Measurements from ENCODE around the gene RIT2. TPM values are rescaled to one million over a fixed set of nuclear protein-coding genes. Genes with fewer than 3 reads are reported as not detected.

RIT2 gene
- total RNA-seq, 4 donors from 2014 or later, result not detected

DNA sequence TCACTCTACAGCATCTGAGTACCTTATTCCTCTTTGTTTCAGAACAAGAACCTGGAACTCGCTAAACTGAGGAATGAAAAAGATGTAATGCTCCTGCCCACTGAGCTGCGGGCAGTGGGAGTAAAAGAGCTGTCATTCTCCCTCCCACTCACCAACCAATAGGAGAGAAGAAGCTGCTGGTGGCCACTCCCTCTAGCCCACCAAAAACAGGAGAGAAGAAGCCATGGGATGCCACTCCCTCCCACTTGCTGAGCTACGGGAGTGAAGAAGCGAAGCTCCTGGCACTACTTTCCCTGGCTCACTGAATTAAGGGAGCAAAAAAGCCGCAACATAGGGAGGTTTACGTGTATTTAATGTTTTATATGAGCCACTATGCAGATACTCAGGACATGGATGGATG is 53.7 kb downstream of the RIT2 start:
- intact Hi-C loops (cut with DNase I; ENCODE audit: low total_unique reads), result no loop called here
- 89 to 94% methylated on average over 6 of the region's 6 CpGs for WGBS, 2 donors
- TF ChIP-seq POLR2A (IDR thresholded peaks at IDR 0.05), result no peak
- TF ChIP-seq, protein P1, sequence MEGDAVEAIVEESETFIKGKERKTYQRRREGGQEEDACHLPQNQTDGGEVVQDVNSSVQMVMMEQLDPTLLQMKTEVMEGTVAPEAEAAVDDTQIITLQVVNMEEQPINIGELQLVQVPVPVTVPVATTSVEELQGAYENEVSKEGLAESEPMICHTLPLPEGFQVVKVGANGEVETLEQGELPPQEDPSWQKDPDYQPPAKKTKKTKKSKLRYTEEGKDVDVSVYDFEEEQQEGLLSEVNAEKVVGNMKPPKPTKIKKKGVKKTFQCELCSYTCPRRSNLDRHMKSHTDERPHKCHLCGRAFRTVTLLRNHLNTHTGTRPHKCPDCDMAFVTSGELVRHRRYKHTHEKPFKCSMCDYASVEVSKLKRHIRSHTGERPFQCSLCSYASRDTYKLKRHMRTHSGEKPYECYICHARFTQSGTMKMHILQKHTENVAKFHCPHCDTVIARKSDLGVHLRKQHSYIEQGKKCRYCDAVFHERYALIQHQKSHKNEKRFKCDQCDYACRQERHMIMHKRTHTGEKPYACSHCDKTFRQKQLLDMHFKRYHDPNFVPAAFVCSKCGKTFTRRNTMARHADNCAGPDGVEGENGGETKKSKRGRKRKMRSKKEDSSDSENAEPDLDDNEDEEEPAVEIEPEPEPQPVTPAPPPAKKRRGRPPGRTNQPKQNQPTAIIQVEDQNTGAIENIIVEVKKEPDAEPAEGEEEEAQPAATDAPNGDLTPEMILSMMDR (IDR thresholded peaks at IDR 0.05), result no peak
- H3K4me3 ChIP-seq (ENCODE audit: low read depth, poor library complexity, severe bottlenecking), result no peak overlapping the region
- DNase-seq (ENCODE audit: low spot score in 2 of 2), result no peak

DNA sequence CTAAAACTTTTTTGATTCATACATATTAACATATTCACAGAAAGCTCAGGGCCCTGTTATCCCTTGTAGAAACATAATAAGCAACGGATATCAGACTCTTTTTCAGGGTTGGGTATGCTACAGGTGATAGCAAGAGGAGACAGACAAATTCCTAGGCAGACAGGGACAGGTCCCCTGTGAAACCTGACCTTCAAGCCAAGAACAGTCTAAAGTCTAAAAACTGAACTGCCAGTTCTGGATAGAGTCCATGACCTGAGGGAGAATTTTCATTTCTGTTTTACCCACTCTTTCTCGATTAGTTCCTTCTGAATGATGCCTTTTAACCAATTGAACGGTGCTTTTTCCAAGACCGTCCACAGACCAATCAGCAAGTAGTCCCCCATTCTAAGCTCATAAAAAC is 54.2 kb downstream of the RIT2 start:
- intact Hi-C loops (cut with DNase I; ENCODE audit: low total_unique reads), result no loop called here
- no peak for DNase-seq (ENCODE audit: low spot score in 2 of 2)
- TF ChIP-seq, protein P1 (IDR thresholded peaks at IDR 0.05), result no peak
- TF ChIP-seq POLR2A (IDR thresholded peaks at IDR 0.05), result no peak
- H3K4me3 ChIP-seq (ENCODE audit: low read depth, poor library complexity, severe bottlenecking), result no peak overlapping the region
- 64 to 70% methylated on average over 4 of the region's 4 CpGs for WGBS, 2 donors

DNA sequence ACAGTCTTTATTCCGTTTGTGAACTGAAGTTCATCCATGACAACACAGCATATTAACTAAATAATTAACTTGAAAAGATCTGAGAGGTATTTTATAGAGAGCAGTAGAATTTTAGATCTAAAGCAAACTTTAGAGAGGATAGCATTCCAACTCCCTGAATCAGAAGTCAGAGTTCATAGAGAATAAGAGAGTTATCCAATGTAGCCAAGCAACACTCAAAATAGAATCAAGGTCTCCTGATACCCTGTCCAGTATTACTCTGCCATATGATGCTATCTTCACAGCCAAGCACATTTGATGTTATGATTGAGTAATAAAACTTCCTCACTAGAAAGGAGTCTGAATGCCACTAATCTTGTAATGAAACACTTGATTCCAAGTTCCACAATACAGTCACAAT is 55.5 kb downstream of the RIT2 start:
- no peak for DNase-seq (ENCODE audit: low spot score in 2 of 2)
- intact Hi-C loops (cut with DNase I; ENCODE audit: low total_unique reads), result no loop called here
- H3K4me3 ChIP-seq (ENCODE audit: low read depth, poor library complexity, severe bottlenecking), result no peak overlapping the region
- no peak for TF ChIP-seq POLR2A (IDR thresholded peaks at IDR 0.05)
- TF ChIP-seq, protein P1 (IDR thresholded peaks at IDR 0.05), result no peak
- 52 to 60% methylated on average over 1 of the region's 1 CpG for WGBS, 2 donors

DNA sequence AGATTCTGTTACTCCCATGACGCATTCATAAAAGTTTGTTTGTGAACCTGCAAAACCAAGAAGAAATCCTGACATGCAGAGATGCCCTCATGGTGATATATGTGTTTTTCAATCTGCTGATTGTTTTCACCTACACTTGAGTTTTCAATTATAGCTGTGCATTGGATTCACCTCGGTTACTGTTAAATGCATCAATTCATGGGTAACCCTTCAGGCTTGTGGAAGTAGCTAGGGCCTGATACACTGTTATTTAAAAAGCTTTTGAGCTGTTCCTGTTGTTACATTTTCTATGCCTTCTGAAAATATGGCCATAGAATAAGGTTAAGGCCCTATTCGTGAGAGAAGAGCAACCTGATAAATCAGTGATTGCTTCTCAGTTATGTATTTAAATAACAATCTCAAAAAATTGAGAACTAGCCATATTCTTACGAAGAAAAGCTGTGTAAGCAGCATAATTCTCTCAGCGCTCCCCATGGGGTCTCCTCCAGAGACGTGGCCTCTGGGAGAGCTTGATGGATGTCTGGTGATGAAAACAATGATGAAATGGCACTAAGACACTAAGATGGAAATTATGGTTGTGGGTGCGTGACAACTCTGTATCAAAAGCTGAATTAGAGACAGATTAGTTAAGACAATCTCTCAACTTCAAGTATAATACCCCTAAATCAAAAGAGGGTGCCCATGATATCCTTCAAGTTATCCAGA is 60.5 kb downstream of the RIT2 start:
- intact Hi-C loops (cut with DNase I; ENCODE audit: low total_unique reads), result no loop called here
- no peak for DNase-seq (ENCODE audit: low spot score in 2 of 2)
- WGBS, 2 donors, result 86 to 94% methylated on average over 7 of the region's 7 CpGs
- H3K4me3 ChIP-seq (ENCODE audit: low read depth, poor library complexity, severe bottlenecking), result no peak overlapping the region
- TF ChIP-seq, protein P1 (IDR thresholded peaks at IDR 0.05), result no peak

DNA sequence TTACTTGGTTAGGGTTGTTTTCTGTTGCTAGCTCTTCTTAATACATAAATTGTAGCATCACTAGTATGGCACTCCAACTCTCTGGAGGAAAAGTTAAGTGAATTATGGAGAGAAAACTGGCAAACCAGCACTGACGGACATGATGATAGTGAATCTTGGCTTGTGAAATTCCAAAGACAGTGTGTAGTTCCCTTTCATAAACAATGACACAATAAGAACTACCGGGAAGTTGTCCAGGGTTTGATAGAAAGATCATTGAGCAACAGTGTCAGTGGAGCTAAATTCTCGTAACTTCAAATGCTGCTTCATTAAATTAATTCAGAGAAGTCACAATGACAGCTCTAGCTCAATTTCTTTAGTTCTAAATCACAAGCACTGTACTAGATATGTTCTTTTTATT is 66.5 kb downstream of the RIT2 start:
- DNase-seq (ENCODE audit: low spot score in 2 of 2), result peak in 1 of 2 donors; percentile 17
- H3K4me3 ChIP-seq (ENCODE audit: low read depth, poor library complexity, severe bottlenecking), result no peak overlapping the region
- intact Hi-C loops (cut with DNase I; ENCODE audit: low total_unique reads), result no loop called here
- 38 to 48% methylated on average over 3 of the region's 3 CpGs for WGBS, 2 donors
- no peak for TF ChIP-seq POLR2A (IDR thresholded peaks at IDR 0.05)
- TF ChIP-seq, protein P1 (IDR thresholded peaks at IDR 0.05), result no peak

DNA sequence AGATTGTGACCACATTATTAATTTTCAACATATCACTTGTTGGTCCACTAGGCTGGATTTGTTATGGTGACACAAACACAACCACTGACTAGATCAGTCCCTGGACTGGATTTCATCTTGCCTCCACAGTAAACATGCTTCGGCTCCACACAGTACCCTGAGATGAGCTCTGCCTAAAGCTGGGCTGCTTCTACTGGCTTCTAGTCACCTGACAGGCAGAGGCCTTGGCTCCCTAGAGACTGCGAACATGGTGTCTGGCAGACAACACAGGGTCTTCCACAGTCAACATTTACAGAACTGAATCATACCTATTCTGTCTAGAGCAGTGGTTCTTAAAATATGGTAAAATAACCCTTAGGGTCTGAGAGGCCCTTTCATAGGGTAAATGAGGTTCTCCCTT is 69.2 kb downstream of the RIT2 start:
- intact Hi-C loops (cut with DNase I; ENCODE audit: low total_unique reads), result no loop called here
- DNase-seq (ENCODE audit: low spot score in 2 of 2), result no peak
- H3K4me3 ChIP-seq (ENCODE audit: low read depth, poor library complexity, severe bottlenecking), result no peak overlapping the region
- TF ChIP-seq, protein P1 (IDR thresholded peaks at IDR 0.05), result no peak
- TF ChIP-seq POLR2A (IDR thresholded peaks at IDR 0.05), result no peak
- 45 to 50% methylated on average over 2 of the region's 2 CpGs for whole genome bisulfite sequencing, 2 donors
